Measurements from ENCODE around the gene SCUBE1. TPM values are rescaled to one million over a fixed set of nuclear protein-coding genes. Genes with fewer than 3 reads are reported as not detected.

SCUBE1 gene
- total and polyA plus RNA-seq, 2 donors from 2014 or later = 2.3 to 7.1 TPM

DNA sequence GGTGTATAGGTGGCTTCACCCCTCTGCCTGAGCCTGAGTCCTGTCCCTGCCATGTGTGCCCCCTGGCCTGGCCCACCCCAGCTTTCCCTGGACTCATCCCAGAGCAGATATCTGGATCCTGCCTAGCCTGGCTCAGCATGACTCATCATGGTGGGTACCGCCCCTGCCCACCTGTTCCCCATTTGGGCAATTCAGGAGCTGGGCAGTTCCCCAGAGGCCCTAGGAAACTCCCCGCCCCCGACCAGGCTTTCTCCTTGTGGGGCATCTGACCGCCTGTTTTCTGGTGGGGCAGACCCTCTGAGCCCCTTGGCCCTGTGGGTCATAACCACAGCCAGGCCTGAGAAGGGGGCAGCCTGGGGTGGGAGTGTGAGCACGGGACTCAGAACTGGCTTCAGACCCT, 187.4 kb downstream of the SCUBE1 start:
- H3K36me3 ChIP-seq (ENCODE audit: control insufficient read depth in 2 of 3, insufficient read depth in 3 of 3, low read length in 3 of 3) = no peaks in the 10 kb centered on the region
- no peak for TF ChIP-seq CTCF (IDR thresholded peaks at IDR 0.05; ENCODE audit: borderline replicate concordance, extremely low read depth, insufficient read depth)
- peaks cover 0 to 16% (median 5%) of the 10 kb centered on the region in 3 donors for H3K4me1 ChIP-seq (ENCODE audit: control insufficient read depth in 2 of 3, insufficient read depth in 2 of 3, low read depth in 1 of 3, low read length in 3 of 3)
- no peak overlapping the region for H3K4me3 ChIP-seq (ENCODE audit: low read length in 3 of 3)
- no peaks in the 10 kb centered on the region for H3K9me3 ChIP-seq (ENCODE audit: control insufficient read depth in 2 of 3, insufficient read depth in 1 of 3, low read length in 3 of 3)
- DNase-seq (peak in 1 of 5 donors; percentile 72), FAIRE-seq (no peak)
- intact Hi-C loops (cut with DNase I) = no loop called here
- no peak overlapping the region for H3K27ac ChIP-seq (ENCODE audit: low read depth in 2 of 2, low read length in 2 of 2)
- H3K9ac ChIP-seq (ENCODE audit: low read length in 3 of 3) = no peak overlapping the region
- no peaks in the 10 kb centered on the region for H3K27me3 ChIP-seq (ENCODE audit: control insufficient read depth, insufficient read depth, low read length)

- H3K9ac ChIP-seq (ENCODE audit: low read length in 3 of 3) = no peak overlapping the region
- no peaks in the 10 kb centered on the region for H3K9me3 ChIP-seq (ENCODE audit: control insufficient read depth in 2 of 3, insufficient read depth in 1 of 3, low read length in 3 of 3)
- no peak for TF ChIP-seq CTCF (IDR thresholded peaks at IDR 0.05; ENCODE audit: borderline replicate concordance, extremely low read depth, insufficient read depth)
- no peak overlapping the region for H3K27ac ChIP-seq (ENCODE audit: low read depth in 2 of 2, low read length in 2 of 2)
- no peaks in the 10 kb centered on the region for H3K27me3 ChIP-seq (ENCODE audit: control insufficient read depth, insufficient read depth, low read length)
- no peak overlapping the region for H3K4me3 ChIP-seq (ENCODE audit: low read length in 3 of 3)
- DNase-seq (peak in 1 of 5 donors; percentile 69), FAIRE-seq (no peak)
- H3K4me1 ChIP-seq (ENCODE audit: control insufficient read depth in 2 of 3, insufficient read depth in 2 of 3, low read depth in 1 of 3, low read length in 3 of 3) = peaks cover 0 to 19% (median 5%) of the 10 kb centered on the region in 3 donors
- H3K36me3 ChIP-seq (ENCODE audit: control insufficient read depth in 2 of 3, insufficient read depth in 3 of 3, low read length in 3 of 3) = no peaks in the 10 kb centered on the region
- intact Hi-C loops (cut with DNase I) = no loop called here
Measured at GRCh38 chr22:43154887-43155536, 188.2 kb downstream of the SCUBE1 start.

DNA sequence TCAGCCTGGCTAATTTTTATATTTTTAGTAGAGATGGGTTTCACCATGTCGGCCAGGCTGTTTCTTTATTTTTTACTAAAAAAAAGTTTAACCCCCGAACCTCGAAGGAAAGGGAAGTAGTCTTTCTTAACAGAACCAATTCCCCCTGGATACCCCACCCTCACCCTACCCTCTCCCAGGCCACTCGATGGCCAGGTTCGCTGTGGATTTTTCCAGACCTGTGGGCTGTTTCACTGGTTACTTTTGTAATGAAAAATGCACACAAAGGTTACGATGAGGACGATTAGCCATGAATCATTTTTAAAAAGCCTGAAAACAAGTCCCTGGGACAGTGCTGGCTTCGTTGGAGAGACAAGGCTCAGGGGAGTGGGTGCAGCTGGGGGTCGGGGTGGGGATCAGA, 189.3 kb downstream of the SCUBE1 start:
- Histone ChIP-seq H3K4me1 (ENCODE audit: control insufficient read depth in 2 of 3, insufficient read depth in 2 of 3, low read depth in 1 of 3, low read length in 3 of 3) (peaks cover 0 to 19% (median 5%) of the 10 kb centered on the region in 3 donors), H3K36me3 (ENCODE audit: control insufficient read depth in 2 of 3, insufficient read depth in 3 of 3, low read length in 3 of 3) (no peaks in the 10 kb centered on the region), H3K9ac (ENCODE audit: low read length in 3 of 3) (no peak overlapping the region), H3K27ac (ENCODE audit: low read depth in 2 of 2, low read length in 2 of 2) (no peak overlapping the region), H3K9me3 (ENCODE audit: control insufficient read depth in 2 of 3, insufficient read depth in 1 of 3, low read length in 3 of 3) (no peaks in the 10 kb centered on the region), H3K4me3 (ENCODE audit: low read length in 3 of 3) (no peak overlapping the region), H3K27me3 (ENCODE audit: control insufficient read depth, insufficient read depth, low read length) (no peaks in the 10 kb centered on the region)
- TF ChIP-seq CTCF (IDR thresholded peaks at IDR 0.05; ENCODE audit: borderline replicate concordance, extremely low read depth, insufficient read depth) = no peak
- FAIRE-seq (no peak), DNase-seq (no peak)
- intact Hi-C loops (cut with DNase I) = no loop called here

All from kidney (tissue), 14 donors.